Retinal pigment epithelial cell (primary cell): ENCODE data around the gene METTL21A.
A peak's percentile ranks its signal among the peaks of the same experiment; 100 is the strongest.

Source experiments
- DNase-seq: peaks from one replicate; pipeline ENCODE4 v3.0.0-alpha.2; 2010; ENCODE audit warnings: low read depth
- H3K4me3 ChIP-seq: 2 replicates; pipeline ENCODE4 v1.5.1; 2011; ENCODE audit warnings: mild to moderate bottlenecking, low read length, control low read depth, moderate library complexity
- CTCF ChIP-seq: conservative IDR thresholded peaks from 2 replicates; pipeline ENCODE4 v1.5.1; 2011; ENCODE audit warnings: low read depth, low read length, control low read depth, inconsistent platforms

Gene METTL21A

DNA sequence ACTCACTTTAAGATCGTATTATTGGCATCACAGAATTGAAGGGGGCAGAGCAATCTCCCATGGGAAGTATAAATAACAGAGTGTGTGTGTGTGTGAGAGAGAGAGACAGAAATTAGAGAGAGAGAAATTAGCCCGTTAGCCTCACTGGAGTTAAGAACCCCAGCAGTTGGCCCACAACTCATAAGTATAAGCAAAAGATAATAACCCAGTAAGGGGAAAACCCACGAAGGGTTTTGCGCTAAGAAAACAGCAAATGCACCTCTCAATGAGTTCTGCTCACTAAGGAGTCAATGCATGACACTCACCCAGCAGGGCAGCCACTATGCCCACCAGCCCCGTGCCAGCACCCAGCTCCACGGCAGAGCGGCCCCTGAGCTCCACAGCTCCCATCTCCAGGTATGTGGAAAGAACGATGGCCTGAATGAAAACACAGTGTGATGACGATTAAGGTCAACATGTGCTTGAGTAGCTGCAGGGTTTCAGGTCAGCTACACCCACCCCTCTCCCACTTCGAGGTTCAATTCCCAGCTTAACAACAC is 3.6 kb downstream of the METTL21A start:
- no peak overlapping the region for H3K4me3 ChIP-seq
- TF ChIP-seq CTCF = no peak
- DNase-seq = no peak

DNA sequence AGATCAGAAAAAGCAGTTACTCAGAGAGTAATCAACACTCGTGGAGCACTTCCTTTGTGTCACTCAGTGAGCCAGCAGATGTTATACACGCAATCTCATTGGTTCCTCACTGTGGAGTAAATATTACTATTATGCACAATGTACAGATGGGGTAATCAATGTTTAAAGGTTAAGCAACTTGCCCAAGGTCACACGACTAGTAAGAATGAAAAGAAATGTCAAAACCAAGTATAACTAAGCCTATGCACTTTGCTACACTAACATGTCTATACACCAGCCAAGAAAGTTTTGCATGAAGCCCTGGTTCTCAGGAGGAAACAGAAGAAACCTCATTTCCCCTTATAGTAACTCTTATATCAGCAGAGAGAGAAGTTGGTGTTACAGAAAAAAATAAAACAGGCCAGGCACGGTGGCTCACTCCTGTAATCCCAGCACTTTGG is 5.4 kb downstream of the METTL21A start:
- DNase-seq = no peak
- TF ChIP-seq CTCF = no peak
- no peak overlapping the region for H3K4me3 ChIP-seq

GRCh38 chr2:207617011-207617671 is 8.1 kb downstream of the METTL21A start:
- no peak for DNase-seq
- H3K4me3 ChIP-seq = no peak overlapping the region
- no peak for TF ChIP-seq CTCF

GRCh38 chr2:207616185-207616584 is 9.0 kb downstream of the METTL21A start:
- no peak for TF ChIP-seq CTCF
- H3K4me3 ChIP-seq = no peak overlapping the region
- no peak for DNase-seq

DNA sequence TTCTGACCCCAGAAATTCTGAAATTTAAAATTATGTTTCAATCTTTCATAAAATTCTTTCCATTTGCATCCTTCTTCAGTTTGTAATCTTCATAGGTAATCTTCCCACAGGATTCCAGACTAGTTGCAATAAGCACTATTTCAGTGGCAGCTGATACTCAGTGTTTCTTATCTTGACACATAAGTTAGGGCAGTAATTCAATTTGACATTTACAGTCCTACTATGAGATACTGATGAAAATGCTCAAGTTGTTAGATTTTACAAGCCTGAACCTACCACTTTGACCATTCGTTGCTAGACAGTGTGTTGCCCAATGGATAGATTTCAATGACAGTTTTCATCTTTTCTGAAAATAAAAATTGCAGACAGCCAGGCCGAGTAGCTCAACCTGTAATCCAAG is 10.4 kb downstream of the METTL21A start:
- no peak for DNase-seq
- H3K4me3 ChIP-seq = no peak overlapping the region
- no peak for TF ChIP-seq CTCF

DNA sequence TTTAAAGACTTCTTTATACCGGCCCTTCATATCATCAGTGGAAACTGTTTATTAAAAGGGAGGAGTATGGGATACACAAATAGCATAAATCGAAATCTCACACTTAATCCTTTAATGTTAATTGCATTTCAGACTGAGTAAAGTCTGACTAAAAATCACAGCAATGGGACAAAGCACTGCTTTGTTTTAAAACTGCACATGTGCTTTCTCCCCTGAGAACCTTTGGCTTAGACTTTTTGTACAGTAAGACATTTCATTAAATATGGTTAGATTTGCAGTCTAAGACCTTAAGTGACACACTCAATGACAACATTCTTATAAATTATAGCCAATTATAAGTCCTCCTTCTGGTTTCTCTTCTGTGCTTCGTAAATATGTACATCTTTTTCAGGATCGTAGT is 12.5 kb downstream of the METTL21A start:
- DNase-seq = peak; percentile 49
- no peak for TF ChIP-seq CTCF
- H3K4me3 ChIP-seq = no peak overlapping the region

DNA sequence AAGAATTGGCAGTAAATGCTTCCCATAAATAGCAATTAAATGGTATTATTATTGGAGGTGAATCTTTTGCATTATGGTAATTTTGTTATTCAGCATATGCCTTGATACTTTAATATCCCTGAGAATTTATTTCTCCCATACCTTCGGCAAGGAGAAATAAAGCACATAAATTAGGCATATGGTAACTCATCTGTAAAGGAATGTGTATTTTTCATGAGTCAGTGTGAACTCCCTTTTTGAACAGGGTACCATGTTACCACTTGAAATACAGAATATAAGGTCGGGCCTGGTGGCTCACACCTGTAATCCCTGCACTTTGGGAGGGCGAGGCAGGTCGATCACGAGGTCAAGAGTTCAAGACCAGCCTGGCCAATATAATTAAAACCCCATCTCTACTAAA is 18.4 kb downstream of the METTL21A start:
- no peak for TF ChIP-seq CTCF
- no peak for DNase-seq
- H3K4me3 ChIP-seq = no peak overlapping the region
